NCI-H1105 (cell line): Measurements from ENCODE around the gene ZFAND3.
"Not testable (repeated sequence)": the region's sequence is repeated elsewhere in the genome, so short reads cannot be mapped to it uniquely, and the experiment has no call there.

Experiments used
- DNase-seq: peaks from one replicate; lab custom pipeline; 2025; lab: John Stamatoyannopoulos, UW

Gene ZFAND3

DNA sequence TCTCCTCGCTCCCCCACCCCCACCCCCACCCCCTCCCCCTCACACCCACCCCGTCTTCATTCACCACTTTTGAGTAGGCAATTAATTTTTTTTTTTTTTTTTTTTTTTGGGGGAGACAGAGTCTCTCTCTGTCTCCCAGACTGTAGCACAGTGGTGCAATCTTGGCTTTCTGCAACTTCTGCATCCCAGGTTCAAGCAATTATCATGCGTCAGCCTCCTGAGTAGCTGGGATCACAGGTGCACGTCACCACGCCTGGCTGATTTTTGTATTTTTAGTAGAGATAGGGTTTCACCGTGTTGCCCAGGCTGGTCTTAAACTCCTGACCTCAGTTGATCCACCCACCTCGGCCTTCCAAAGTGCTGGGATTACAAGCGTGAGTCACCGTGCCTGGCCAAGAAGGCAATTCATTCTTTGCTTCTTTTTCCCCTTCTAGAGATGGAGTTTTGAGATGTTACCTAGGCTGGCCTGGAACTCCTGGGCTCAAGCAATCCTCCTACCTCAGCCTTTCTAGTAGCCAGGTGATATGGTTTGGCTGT lies 230.4 kb downstream of the ZFAND3 start:
- not testable (repeated sequence) for DNase-seq

DNA sequence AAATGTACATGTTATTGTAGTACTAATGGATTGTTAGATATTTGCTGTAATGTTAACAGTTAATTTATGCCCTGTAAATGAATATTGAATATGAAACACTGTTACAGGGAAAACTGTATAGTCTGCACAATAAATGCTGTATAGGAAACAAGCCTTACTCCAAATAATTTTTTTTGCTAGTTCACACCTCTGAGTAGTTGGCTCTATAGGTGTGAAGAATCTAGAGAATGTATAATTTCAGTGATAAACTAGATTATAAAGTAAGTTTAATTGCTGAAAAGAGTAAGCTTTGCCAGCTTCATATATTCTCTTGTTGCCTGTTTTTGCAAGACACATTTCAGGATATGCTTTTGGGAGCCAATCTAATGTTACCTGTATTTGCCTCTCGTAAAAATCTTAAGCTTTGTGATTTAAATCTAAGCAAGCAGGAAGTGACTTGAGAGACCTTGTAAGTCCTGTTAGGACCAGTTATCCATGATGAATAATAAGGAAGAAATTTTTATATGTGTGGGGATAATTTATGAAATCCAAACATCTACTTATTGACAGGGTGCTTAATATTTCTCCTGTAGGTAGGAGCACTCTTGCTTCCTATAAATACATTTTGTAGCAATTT lies 232.4 kb downstream of the ZFAND3 start:
- no peak for DNase-seq

DNA sequence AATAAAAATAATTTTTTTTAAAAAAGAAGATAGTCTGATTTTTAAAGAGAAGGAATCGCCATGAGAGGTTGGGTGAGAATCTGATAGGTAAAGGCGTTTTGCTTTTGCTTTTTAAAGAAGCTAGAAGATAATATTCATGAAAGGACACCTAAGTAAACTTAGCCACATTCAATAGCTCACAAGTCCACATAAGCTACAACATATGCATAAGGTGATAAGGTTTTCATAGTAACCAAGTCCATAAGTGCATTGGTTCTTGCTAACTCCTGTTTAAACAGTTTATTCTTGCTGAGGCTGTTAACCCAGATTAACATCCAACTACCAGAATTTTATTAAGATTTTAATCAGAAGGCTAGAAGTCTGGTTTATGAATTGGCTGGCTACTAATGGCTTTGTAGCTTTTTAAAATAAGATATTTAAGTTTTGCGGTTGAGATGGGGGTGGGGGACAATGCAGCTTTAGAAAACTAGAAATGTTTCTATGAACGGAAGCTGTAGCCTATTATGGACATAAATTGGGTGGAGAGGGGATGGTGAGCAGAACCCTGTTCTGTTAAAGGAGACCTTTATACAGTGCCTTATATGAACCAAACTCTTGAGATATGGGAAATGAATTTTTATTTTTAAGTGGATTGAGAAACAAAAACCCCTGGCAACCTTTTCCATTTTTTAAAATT lies 235.1 kb downstream of the ZFAND3 start:
- DNase-seq: no peak

DNA sequence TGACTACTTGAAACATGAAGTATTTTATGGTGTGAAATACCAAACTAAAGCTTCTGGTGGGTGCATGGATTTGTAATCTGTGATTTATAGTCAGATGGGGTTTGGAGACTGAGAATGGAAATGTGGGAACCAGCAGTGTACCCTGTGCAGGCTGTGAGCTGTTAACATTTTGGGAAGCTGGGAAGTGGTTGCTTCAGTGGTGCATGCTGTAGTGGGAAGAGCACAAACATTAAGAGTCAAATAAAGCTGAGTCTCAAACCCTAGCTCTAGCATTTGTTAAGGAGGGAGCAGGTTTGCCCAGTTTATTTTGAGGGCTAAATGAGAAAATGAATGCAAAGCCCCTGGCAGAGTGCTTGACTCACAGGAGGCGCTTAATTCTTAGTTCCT lies 235.7 kb downstream of the ZFAND3 start:
- no peak for DNase-seq

DNA sequence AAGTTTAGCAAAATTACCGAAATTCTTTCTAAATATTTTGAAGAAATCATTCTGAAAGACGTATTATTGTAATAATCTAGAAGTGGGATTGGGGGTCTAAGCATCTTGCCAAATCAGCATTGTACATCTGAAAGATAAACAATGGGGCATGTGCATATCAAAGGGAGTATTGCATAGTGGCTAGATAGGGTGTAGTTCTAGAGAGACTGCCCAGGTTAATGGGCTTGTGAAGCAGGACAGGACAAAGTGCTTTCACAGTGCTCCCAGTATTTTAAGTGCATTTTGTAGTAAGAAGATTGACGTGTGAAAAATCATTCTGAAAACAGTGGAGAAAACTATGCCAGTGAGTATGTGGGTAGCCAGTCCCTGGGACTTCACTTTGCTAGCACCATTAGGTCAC lies 236.8 kb downstream of the ZFAND3 start:
- no peak for DNase-seq

DNA sequence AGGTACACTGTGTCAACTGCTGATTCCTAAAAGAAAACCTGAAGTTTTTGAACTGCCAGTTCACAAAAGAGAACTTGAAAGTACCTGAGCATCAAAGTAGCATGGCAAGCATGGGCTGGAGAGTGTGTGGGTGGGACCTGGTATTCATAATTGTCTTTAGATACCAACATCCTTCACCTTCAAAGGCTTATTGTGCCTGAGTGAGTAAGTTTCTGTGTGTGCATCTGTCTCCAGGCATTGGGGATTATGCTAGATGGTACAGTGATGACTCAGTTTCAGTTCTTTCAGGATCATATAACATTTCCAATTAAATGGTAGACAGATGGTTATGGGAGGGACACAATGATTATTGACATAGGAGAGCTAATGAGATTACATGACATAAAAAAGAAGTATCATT lies 238.5 kb downstream of the ZFAND3 start:
- DNase-seq: no peak

DNA sequence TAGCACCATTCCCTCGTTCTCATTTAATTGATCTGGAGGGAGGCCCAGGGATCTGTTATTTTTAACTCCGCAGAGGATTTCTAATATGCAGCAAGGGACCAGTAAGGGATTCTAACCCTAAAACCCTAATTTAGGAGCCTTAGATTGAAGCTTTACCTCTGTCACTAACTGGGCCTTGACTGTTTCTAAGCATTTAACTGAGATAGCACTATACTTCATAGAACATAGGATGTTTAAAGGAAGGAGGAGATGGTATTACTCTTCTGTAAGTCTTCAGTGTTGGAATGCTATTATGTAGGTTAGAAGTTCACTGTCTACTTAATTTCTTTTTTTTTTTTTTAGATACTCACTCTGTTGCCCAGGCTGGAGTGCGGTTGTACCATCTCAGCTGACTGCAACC lies 242.5 kb downstream of the ZFAND3 start:
- DNase-seq: no peak

DNA sequence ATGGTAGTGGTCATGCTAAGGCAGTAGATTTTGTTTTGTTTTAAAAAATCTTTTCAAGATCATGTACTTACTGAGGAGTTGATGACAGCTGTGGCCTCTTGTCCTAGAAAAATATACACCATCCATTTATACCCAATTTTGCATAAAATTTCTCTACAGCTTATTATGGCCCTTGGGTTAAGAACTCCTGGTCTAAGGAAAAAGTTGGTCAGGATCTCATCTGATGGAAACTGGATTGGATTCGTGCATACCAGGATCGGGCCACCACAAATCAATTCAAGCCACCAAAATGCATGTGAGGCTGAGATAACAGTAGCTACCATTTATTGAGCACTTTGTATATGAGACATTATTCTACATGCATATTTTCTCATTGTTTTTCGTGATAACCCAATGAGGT lies 244.4 kb downstream of the ZFAND3 start:
- DNase-seq: no peak

DNA sequence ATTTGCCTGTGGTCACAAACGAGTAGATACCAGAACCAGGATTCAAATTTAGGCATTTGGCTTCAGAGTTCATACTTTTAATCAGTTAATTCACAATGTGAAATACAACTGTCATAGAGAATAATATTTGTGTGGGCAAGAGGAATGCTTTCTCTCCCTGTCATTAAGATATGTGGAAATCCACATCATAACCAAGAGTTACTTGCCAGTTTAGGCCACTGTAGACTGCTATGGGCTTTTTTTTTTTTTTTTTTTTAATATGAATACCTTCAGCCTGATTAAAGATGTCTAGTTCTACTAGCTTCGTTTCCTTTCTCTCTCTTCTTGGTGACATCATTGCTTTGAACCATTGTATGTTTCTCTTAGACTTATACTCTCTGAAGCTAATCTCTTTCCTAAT lies 244.9 kb downstream of the ZFAND3 start:
- DNase-seq: no peak

DNA sequence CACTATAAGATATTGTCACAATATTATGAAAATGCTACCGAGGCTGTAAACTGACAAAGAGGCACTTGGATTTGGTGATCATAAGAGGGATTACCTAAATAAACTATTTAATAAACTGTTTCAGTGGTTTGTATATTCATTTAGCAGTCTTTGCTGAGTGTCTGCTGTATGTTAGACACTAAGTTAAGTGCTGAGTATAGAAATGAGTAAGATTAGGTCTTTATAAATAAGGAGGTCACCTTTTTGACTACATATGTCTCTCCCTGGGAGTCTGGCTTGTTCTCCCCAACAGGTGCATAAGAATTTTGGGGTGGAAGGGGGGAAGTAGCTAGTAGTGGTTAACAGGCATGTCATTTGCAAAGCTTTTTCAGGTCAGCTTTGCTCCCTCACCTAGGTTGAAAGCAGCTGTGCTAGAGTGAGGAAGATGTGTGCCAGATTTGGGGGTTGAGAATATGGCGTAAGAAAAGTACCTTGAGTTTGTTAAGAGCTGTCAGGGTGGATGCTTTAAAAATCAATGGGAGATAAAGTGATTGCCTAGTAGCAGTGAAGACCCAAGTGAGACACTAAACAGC lies 246.3 kb downstream of the ZFAND3 start:
- DNase-seq: no peak

DNA sequence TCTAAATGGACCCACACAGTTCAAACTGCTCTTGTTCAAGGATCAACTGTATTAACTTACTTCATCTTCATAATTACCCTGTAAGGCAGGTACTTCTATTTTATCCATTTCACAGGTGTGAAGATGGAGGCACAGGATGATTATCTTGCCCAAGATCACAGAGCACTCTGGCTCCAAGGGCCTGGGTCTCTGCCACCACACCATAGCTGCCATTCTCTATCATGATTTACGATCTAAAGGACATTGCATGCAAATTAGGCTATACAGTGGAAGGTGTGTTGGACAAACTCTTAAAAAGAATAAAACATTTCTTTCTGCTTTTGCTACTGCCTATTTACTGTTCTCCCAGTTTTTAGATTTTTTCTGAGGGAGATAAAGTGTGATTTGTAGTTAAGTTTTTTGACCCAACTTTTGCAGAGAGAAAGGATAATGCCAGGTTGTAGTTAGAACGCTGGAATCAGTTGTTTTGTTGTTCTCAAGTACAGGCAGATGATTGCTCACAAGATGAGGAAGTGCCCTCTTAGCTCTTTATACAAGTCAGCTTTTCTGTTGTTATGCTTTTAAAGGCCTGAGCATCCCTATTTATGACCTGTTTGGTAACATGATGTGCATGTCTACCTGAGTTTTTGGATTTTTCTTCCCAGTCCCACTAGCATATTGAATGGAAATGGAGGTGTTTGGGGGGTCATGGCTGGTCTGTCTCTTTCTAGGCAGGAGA lies 247.9 kb downstream of the ZFAND3 start:
- peak; percentile 3 for DNase-seq

DNA sequence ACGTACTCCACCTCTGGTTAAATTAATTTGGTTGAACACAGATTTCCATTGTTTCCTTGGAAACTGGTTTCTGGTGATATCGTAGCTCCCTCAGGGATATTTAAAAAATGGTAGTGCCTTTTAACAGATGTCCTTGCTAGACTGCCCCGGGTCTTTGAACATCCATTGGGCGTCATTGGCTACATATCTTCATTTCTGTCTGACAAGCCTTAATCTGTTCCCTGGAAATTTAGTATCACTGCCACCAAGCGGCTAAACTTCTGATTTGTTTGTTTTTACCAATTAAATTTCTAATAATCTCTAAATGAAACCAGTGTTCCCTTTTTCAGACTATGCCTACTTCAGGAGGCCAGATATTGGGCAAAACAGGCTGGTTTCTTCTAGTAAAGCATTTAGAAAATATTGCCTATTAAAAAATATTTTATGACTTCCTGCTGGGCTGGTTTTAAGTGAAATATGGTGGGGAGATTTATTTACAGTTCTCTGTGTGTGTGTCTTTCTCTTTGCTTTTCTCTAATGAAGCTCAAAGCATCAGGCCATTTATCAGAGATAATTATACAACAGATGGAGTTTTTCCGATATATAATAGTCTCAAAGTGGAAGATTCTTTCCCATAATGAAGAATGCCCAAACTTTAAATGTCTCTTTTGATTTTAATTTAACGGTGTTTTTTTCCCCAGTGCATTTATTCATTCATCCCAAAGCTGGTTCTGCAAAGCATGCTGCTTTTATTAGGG lies 249.5 kb downstream of the ZFAND3 start:
- DNase-seq: no peak

DNA sequence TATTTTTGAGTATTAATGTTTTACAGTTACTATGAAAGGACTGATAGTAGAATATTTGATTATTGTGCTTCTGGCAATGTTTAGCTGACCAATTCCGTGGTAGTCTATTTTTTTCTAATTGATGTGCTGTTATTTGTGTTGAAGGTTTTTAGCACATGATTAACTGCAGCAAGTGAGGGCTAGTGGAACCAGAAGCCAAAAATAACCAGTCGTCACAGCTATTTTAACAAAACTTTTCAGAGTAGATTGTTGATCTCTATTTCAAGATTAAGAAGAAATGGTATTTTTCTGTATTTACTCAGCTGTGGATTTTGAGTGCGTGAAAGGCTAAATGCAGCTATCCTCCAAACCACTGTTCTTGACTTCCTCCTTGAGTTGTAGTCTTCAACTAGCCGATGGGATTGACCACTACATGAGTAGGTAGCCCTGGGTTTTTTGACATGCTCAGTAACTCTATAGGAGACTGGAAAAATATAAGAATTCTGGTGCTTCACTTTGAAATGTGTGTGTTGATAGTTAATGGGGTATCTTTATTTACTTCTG lies 258.0 kb downstream of the ZFAND3 start:
- no peak for DNase-seq

DNA sequence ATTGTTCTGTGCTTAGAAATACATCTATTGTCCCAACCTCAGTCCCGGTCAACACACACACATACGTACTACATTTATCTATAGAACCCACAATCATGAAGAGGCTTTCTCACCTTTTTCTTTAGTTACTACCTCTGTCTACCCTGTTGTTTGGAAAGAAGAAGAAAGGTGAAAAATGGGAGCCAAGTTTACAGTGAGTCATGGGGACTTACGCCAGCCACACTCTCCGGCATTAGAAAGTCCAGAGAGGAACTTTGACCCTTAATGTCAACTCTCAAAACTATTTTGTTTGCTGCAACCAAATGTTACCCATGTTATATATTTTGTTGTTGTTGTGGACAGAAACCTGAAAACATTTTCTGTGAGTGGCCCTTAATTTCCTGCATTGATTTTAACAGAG lies 259.1 kb downstream of the ZFAND3 start:
- DNase-seq: no peak

DNA sequence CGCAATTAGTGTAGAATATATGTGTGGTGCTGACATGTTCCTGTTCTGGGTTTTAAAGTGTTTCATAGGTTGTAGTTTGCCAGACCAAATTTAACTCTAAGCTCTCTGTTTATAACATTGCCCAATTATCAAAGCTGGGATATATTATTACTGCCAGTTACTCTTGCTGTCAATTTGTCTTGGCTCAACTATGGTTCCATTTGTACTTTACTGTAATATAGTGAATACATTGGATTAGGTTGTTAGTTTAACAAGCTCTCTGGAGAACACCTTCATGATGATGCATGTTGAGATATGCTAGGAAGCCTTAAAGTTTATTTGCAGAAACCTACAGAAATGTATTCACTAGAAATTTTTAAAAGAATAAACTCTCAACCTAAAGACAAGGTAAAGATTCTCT lies 259.6 kb downstream of the ZFAND3 start:
- DNase-seq: no peak

DNA sequence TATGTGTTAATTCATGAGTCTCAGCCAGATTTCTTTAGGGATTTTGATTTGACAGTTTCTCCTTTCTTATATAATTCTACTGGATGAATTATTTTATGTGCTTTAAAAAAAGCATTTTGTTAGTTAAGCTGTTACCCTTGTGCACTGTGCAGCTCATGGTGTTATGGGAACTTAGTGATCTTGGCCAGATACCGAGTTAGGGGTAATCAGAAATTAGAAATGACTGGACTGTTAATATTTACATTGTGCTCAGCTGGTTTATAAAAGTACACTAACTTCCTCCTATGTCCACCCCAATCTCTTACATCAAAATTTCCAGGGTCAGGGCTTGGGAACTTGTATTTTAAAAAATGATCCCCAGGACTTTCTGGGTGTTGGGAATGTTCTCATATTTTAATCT lies 260.0 kb downstream of the ZFAND3 start:
- no peak for DNase-seq

DNA sequence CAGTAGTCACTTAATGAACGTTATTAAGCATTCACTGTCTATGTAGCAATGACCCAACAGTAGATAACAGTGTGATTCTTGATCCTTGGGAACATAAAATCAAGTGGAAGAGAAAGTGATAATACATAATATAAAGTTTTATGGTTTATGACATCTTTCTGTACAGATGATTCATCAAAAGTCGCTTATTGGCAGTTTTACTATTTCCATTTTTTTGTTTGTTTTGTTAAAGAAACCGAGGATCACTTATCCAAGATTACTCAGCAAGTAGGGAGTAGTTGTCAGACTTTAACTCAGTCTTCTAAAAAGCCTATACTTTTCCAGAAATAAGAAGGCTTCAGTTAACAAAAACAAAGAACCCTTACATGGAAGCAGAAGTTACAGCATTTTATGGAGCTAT lies 260.8 kb downstream of the ZFAND3 start:
- DNase-seq: no peak

DNA sequence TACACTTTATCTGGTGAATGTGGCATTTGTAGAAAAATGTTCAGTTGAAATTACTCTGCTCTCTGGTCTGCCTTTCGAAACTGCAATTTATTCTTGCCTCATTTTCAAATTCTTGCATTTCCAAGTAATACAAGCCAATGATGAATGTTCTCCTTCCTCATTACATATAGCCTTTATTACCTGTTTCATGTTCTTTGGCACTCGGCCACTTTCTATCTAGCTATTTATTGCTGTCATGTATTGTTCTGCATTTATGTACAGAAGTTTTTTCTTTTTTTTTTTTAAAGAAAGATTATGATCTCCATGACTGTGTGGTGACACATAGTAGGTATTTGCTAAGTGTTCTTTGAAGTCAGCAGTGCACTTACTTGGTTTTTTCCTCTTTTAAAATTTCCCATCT lies 261.4 kb downstream of the ZFAND3 start:
- no peak for DNase-seq

DNA sequence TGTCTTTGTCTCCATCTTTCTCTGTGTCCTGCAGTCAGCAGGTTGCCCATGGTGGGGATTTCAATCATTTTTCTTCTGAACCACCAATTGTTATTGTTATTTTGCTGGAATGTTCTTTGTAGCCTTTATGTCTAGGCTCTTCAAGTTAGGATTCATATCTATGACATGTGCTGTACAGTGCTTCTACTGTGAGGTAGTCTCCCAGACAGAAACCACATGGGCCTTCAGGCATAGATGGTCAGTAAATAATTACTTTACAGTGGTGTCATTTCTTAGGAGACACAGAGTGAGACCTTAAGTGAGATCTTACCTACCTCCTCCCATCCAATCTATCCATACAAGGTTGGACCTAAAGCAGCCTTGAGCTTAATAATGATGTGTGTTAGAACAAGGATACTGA lies 265.5 kb downstream of the ZFAND3 start:
- DNase-seq: no peak

DNA sequence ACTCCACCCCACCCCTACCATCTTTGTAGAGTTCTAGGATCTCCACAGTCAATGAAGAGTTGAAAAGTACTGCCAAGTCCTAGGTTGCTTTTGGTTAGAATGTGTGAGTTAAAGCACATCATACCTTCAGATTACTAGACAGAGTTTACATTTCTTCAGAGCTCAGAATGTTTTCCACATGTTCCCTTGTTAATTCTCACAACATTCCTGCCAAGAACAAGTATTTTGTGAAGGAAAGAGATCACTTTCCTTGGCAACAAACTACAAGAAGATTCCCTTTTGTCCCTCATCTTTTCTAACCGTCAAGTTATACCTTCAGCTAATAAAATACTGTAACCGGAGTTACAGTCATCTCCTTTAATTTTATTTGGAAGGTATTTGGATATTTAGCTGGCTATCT lies 266.8 kb downstream of the ZFAND3 start:
- no peak for DNase-seq

DNA sequence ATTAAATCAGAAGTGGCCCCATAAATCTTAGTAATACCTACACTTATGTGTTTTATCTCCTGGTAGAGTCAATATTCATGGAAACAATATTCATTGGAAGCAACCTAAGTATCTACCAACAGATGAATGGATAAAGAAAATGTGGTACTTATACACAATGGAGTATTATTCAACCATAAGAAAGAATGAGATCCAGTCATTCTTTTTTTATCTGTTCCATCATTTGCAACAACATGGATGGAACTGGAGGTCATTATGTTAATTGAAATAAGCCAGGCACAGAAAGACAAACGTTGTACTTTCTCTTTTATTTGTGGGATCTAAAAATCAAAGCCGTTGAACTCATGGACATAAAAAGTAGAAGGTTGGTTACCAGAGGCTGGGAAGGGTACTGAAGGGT lies 268.5 kb downstream of the ZFAND3 start:
- no peak for DNase-seq

DNA sequence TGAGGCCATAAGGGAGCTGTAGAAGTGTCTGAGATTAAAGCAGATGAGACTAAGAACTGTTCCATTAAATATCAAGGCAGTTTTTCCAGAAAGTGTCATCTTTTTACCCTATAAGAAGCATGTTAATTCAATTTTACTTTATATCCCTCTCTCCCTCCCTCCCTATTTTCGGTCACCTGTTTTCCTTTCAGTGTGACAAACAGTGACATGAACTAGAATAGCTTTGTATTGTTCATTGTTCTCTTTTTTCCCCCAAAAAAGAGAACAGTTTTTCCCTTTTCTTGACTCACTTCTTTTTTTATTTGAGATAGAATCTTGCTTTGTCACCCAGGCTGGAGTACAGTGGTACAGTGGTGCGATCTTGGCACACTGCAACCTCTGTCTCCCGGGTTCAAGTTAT lies 269.3 kb downstream of the ZFAND3 start:
- no peak for DNase-seq
